Stimulated activated naive CD8-positive, alpha-beta T cell treated with anti-CD3 and anti-CD28 coated beads, Interleukin-15, amount 100 ng/mL, for 72 hours (primary cell): Measurements from ENCODE around the gene ARR3.
"Not testable (repeated sequence)": the region's sequence is repeated elsewhere in the genome, so short reads cannot be mapped to it uniquely, and the experiment has no call there.

Source experiments
- ATAC-seq: fragments of 150-1000 bp; cut with Tn5 transposase; 2 replicates; pipeline ENCODE4 v1.10.0; 2021; ENCODE audit warnings: mild to moderate bottlenecking, moderate library complexity
- DNase-seq, 2 donors: peaks; one replicate each; pipeline ENCODE4 v3.0.0; 2021 to 2022
- H3K27ac Mint-ChIP-seq, 2 donors: one replicate each; pipeline ENCODE4 v1.8.0; 2022; ENCODE audit warnings: mild to moderate bottlenecking in 2 of 2, mixed read lengths in 2 of 2, moderate library complexity in 2 of 2
- H3K27me3 Mint-ChIP-seq: one replicate; pipeline ENCODE4 v1.8.0; 2022; ENCODE audit warnings: mixed read lengths
- H3K4me1 Mint-ChIP-seq: one replicate; pipeline ENCODE4 v1.8.0; 2022; ENCODE audit warnings: mild to moderate bottlenecking, mixed read lengths
- H3K4me3 Mint-ChIP-seq, 2 donors: one replicate each; pipeline ENCODE4 v1.8.0; 2022; ENCODE audit warnings: mild to moderate bottlenecking in 2 of 2, mixed read lengths in 2 of 2, moderate library complexity in 1 of 2
- H3K9me3 Mint-ChIP-seq, 2 donors: one replicate each; pipeline ENCODE4 v1.8.0; 2022; ENCODE audit warnings: mixed read lengths in 2 of 2

Gene ARR3

GRCh38 chrX:70268034-70268433 lies at the start of gene ARR3:
TSS of gene ARR3 (plus strand) at chrX:70268334. CDS start at chrX:70269386, 1,052 bp downstream.
- H3K4me3 Mint-ChIP-seq: no peak within 1 kb of the TSS
- no peak for ATAC-seq
- H3K4me1 Mint-ChIP-seq: peaks cover 6% of the 10 kb centered on the region
- no peak for DNase-seq
- H3K27ac Mint-ChIP-seq: peak within 1 kb of the TSS in 1 of 2 donors; percentile 82
- H3K27me3 Mint-ChIP-seq: no peaks in the 10 kb centered on the region
- H3K9me3 Mint-ChIP-seq: no peaks in the 10 kb centered on the region

- ATAC-seq (no peak), DNase-seq (no peak)
- no peaks in the 10 kb centered on the region for H3K4me1 Mint-ChIP-seq
- no peak overlapping the region for H3K4me3 Mint-ChIP-seq
- no peak overlapping the region for H3K27ac Mint-ChIP-seq
- no peaks in the 10 kb centered on the region for H3K27me3 Mint-ChIP-seq
- H3K9me3 Mint-ChIP-seq: no peaks in the 10 kb centered on the region
Measured at GRCh38 chrX:70219938-70220764, 48.0 kb upstream of the ARR3 start.

- no peaks in the 10 kb centered on the region for H3K4me1 Mint-ChIP-seq
- no peak for DNase-seq
- no peaks in the 10 kb centered on the region for H3K27me3 Mint-ChIP-seq
- H3K9me3 Mint-ChIP-seq: no peaks in the 10 kb centered on the region
- no peak overlapping the region for H3K27ac Mint-ChIP-seq
- ATAC-seq: no peak
- no peak overlapping the region for H3K4me3 Mint-ChIP-seq
Measured at GRCh38 chrX:70226048-70226447, 42.1 kb upstream of the ARR3 start.

GRCh38 chrX:70226687-70227086 lies 41.4 kb upstream of the ARR3 start:
- no peak for ATAC-seq
- Mint-ChIP-seq H3K4me1 (peaks cover 5% of the 10 kb centered on the region), H3K27ac (no peak overlapping the region), H3K27me3 (no peaks in the 10 kb centered on the region), H3K9me3 (no peaks in the 10 kb centered on the region), H3K4me3 (no peak overlapping the region)
- no peak for DNase-seq

- Mint-ChIP-seq H3K4me1 (peaks cover 25% of the 10 kb centered on the region), H3K27me3 (no peaks in the 10 kb centered on the region), H3K4me3 (no peak overlapping the region), H3K9me3 (no peaks in the 10 kb centered on the region), H3K27ac (no peak overlapping the region)
- no peak for ATAC-seq
- no peak for DNase-seq
Measured at GRCh38 chrX:70231666-70232065, 36.5 kb upstream of the ARR3 start.

- H3K27me3 Mint-ChIP-seq: no peaks in the 10 kb centered on the region
- no peaks in the 10 kb centered on the region for H3K9me3 Mint-ChIP-seq
- H3K4me1 Mint-ChIP-seq: peaks cover 30% of the 10 kb centered on the region
- DNase-seq (no peak), ATAC-seq (no peak)
- peak within 1 kb of the TSS; percentile 90 to 91 for H3K27ac Mint-ChIP-seq
- H3K4me3 Mint-ChIP-seq: peak within 1 kb of the TSS in 1 of 2 donors; percentile 9
Measured at GRCh38 chrX:70234355-70234754, 33.8 kb upstream of the ARR3 start, which contains the start of gene AWAT1. TSS of gene AWAT1 (plus strand) at chrX:70234655. CDS start at chrX:70234696, 41 bp downstream.

- H3K27me3 Mint-ChIP-seq: no peaks in the 10 kb centered on the region
- no peak overlapping the region for H3K4me3 Mint-ChIP-seq
- DNase-seq (no peak), ATAC-seq (no peak)
- no peak overlapping the region for H3K27ac Mint-ChIP-seq
- H3K4me1 Mint-ChIP-seq: peaks cover 6% of the 10 kb centered on the region
- H3K9me3 Mint-ChIP-seq: no peaks in the 10 kb centered on the region
Measured at GRCh38 chrX:70240751-70241150, 27.4 kb upstream of the ARR3 start.

GRCh38 chrX:70241501-70241900 lies 26.6 kb upstream of the ARR3 start:
- DNase-seq (no peak), ATAC-seq (peak; percentile 52)
- no peak overlapping the region for H3K27ac Mint-ChIP-seq
- H3K4me3 Mint-ChIP-seq: no peak overlapping the region
- no peaks in the 10 kb centered on the region for H3K9me3 Mint-ChIP-seq
- H3K27me3 Mint-ChIP-seq: no peaks in the 10 kb centered on the region
- peaks cover 6% of the 10 kb centered on the region for H3K4me1 Mint-ChIP-seq

- not testable (repeated sequence) for H3K27ac Mint-ChIP-seq, ATAC-seq, DNase-seq, H3K9me3 Mint-ChIP-seq, H3K27me3 Mint-ChIP-seq, H3K4me1 Mint-ChIP-seq, H3K4me3 Mint-ChIP-seq
Measured at GRCh38 chrX:70243601-70244000, 24.5 kb upstream of the ARR3 start.

- Mint-ChIP-seq H3K4me1 (no peaks in the 10 kb centered on the region), H3K4me3 (no peak overlapping the region), H3K9me3 (no peaks in the 10 kb centered on the region), H3K27me3 (no peaks in the 10 kb centered on the region), H3K27ac (no peak overlapping the region)
- DNase-seq (no peak), ATAC-seq (no peak)
Measured at GRCh38 chrX:70244881-70245280, 23.3 kb upstream of the ARR3 start.

- ATAC-seq (no peak), DNase-seq (no peak)
- H3K9me3 Mint-ChIP-seq: no peaks in the 10 kb centered on the region
- H3K4me1 Mint-ChIP-seq: no peaks in the 10 kb centered on the region
- no peak overlapping the region for H3K4me3 Mint-ChIP-seq
- H3K27ac Mint-ChIP-seq: no peak overlapping the region
- no peaks in the 10 kb centered on the region for H3K27me3 Mint-ChIP-seq
Measured at GRCh38 chrX:70247252-70247651, 20.9 kb upstream of the ARR3 start.

- no peaks in the 10 kb centered on the region for H3K27me3 Mint-ChIP-seq
- no peak for ATAC-seq
- H3K9me3 Mint-ChIP-seq: no peaks in the 10 kb centered on the region
- peaks cover 24% of the 10 kb centered on the region for H3K4me1 Mint-ChIP-seq
- H3K27ac Mint-ChIP-seq: no peak overlapping the region
- H3K4me3 Mint-ChIP-seq: no peak overlapping the region
- DNase-seq: no peak
Measured at GRCh38 chrX:70252491-70252890, 15.6 kb upstream of the ARR3 start.

GRCh38 chrX:70253377-70254062 lies 14.6 kb upstream of the ARR3 start:
- peak overlapping the region; percentile 48 to 51 for H3K4me3 Mint-ChIP-seq
- ATAC-seq: peak; percentile 94
- H3K4me1 Mint-ChIP-seq: peaks cover 24% of the 10 kb centered on the region
- no peaks in the 10 kb centered on the region for H3K27me3 Mint-ChIP-seq
- no peaks in the 10 kb centered on the region for H3K9me3 Mint-ChIP-seq
- peak in 1 of 2 donors; percentile 16 for DNase-seq
- H3K27ac Mint-ChIP-seq: peak overlapping the region; percentile 90 to 97

- H3K27me3 Mint-ChIP-seq: no peaks in the 10 kb centered on the region
- DNase-seq (no peak), ATAC-seq (peak; percentile 68)
- peaks cover 24% of the 10 kb centered on the region for H3K4me1 Mint-ChIP-seq
- no peaks in the 10 kb centered on the region for H3K9me3 Mint-ChIP-seq
- peak overlapping the region; percentile 90 to 97 for H3K27ac Mint-ChIP-seq
- peak overlapping the region; percentile 48 to 51 for H3K4me3 Mint-ChIP-seq
Measured at GRCh38 chrX:70254063-70254400, 14.1 kb upstream of the ARR3 start.

GRCh38 chrX:70254909-70255308 lies 13.2 kb upstream of the ARR3 start:
- ATAC-seq (no peak), DNase-seq (no peak)
- H3K27me3 Mint-ChIP-seq: no peaks in the 10 kb centered on the region
- H3K4me1 Mint-ChIP-seq: peaks cover 24% of the 10 kb centered on the region
- no peaks in the 10 kb centered on the region for H3K9me3 Mint-ChIP-seq
- no peak overlapping the region for H3K4me3 Mint-ChIP-seq
- H3K27ac Mint-ChIP-seq: peak overlapping the region; percentile 36 to 44

- H3K27me3 Mint-ChIP-seq: no peaks in the 10 kb centered on the region
- H3K9me3 Mint-ChIP-seq: no peaks in the 10 kb centered on the region
- DNase-seq: no peak
- H3K4me3 Mint-ChIP-seq: no peak overlapping the region
- H3K4me1 Mint-ChIP-seq: peaks cover 24% of the 10 kb centered on the region
- ATAC-seq: no peak
- no peak overlapping the region for H3K27ac Mint-ChIP-seq
Measured at GRCh38 chrX:70255452-70255851, 12.7 kb upstream of the ARR3 start.
